H1 (cell line): ENCODE results near the gene SFT2D1. TPM values are rescaled to one million over a fixed set of nuclear protein-coding genes. Genes with fewer than 3 reads are reported as not detected.
A peak's percentile ranks its signal among the peaks of the same experiment; 100 is the strongest.

Experiments used
- CTCF ChIP-seq, 3 experiments: IDR thresholded peaks; 1 replicate in 2 of 3; 2 replicates in 1 of 3; pipeline versions ENCODE4 v1.5.1 to v1.6.1; 2011; ENCODE audit warnings: low read length in 3 of 3, mild to moderate bottlenecking in 3 of 3, inconsistent platforms in 2 of 3, low read depth in 1 of 3, moderate library complexity in 1 of 3; ENCODE audit not compliant: insufficient read depth in 1 of 3; ENCODE audit errors: control extremely low read depth in 1 of 3
- KDM4A ChIP-seq: IDR thresholded peaks from one replicate; pipeline ENCODE4 v1.7.1; 2012; ENCODE audit warnings: low read depth, mild to moderate bottlenecking, moderate library complexity, low read length, inconsistent platforms; ENCODE audit not compliant: severe bottlenecking
- TAF7 ChIP-seq: optimal IDR thresholded peaks from 2 replicates; pipeline ENCODE3; 2011; ENCODE audit warnings: low read depth, mild to moderate bottlenecking, inconsistent platforms, low read length, moderate library complexity, borderline replicate concordance
- polyA plus RNA-seq, 7 experiments: library from polyadenylated mRNA; depleted of rRNA in 3 of 7; stranded (reverse) in 5 of 7; unstranded in 2 of 7; fragments of >200 nt in 5 of 7; fragments of 200-250 nt in 2 of 7; gene quantifications; 1 replicate in 5 of 7; 2 replicates in 1 of 7; 4 replicates in 1 of 7; pipeline versions ENCODE4 v1.2.1 to v1.2.3, GENCODE V29; 2011 to 2013; ENCODE audit warnings: missing spikeins in 2 of 7, mixed read lengths in 2 of 7
- total RNA-seq: library from RNA; stranded (reverse); fragmentation: NEBNext Ultra II Directional; extraction: Animal tissue kit (Norgen Biotek cat#: 25700); gene quantifications from 2 replicates; pipeline ENCODE4 v1.2.1, GENCODE V29; 2021

Gene SFT2D1
- total and polyA plus RNA-seq, 2 of the 8 experiments (the other 6 are each of a cell fraction or from before 2014, with no cell fraction given), result 52.3 to 76.1 TPM

DNA sequence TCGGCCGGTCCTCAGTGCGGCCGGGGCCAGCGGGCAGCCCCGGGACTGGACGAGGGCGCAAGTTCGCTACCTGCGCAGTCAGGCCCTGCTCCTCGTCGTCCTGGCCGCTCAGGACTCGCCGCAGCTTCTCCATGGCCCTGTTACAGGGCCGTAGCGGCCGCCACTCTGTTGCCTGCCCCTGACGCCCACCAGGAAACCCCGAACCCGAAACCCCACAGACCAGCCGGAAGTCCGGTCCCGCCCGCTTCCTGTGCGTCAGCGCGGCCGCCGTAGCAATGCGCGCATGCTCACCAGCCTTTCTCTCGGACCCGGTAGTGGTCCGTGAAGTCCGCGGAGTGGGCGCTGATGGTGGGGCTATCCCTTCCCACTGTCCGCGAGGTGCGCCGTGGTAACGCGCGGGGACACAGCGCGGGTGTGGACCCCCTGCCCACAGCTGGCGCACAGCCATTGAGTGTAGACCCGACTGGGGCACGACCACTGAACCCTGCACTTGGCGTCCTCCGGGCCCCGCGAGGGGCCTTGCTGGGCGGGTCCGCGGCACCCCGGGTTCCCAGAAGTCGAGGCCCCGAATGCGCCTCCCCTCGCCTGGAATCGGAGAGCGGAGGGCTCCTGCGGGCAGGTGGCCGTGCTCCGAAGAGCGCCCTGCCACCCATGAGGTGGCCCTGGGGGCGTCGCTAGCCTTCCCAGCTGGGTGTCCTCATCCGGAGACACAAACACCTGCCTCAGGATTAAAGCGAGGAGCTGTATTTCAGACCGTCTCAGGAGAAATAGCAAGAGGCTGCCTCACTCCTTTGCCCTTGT, at the start of gene SFT2D1 (continued):
- TF ChIP-seq TAF7 (peak; percentile 47), KDM4A (peak; percentile 99), CTCF (IDR thresholded peaks at IDR 0.05; ENCODE audit: control extremely low read depth in 1 of 3, insufficient read depth in 1 of 3, low read depth in 1 of 3, low read length in 3 of 3) (peak in 1 of 3 experiments; percentile 7; a peak in 1 of 4 replicates)
- TF ChIP-seq, all 59 proteins: peak for 21
